ENCODE data around the gene TOP2B. TPM values are rescaled to one million over a fixed set of nuclear protein-coding genes. Genes with fewer than 3 reads are reported as not detected.

Gene TOP2B
- total RNA-seq, 1 donor from 2014 or later = 83.4 TPM

- Histone ChIP-seq H3K9me3 (no peaks in the 10 kb centered on the region), H3K36me3 (no peaks in the 10 kb centered on the region), H3K27me3 (no peaks in the 10 kb centered on the region), H3K4me3 (no peak overlapping the region), H3K27ac (no peak overlapping the region), H3K4me1 (no peaks in the 10 kb centered on the region)
- no peak for ATAC-seq
- no peak for DNase-seq
- no peak for TF ChIP-seq CTCF (IDR thresholded peaks at IDR 0.05)
- intact Hi-C loops (cut with DNase I) = no loop called here
Observed at GRCh38 chr3:25586553-25586952, 78.2 kb downstream of the TOP2B start.

DNA sequence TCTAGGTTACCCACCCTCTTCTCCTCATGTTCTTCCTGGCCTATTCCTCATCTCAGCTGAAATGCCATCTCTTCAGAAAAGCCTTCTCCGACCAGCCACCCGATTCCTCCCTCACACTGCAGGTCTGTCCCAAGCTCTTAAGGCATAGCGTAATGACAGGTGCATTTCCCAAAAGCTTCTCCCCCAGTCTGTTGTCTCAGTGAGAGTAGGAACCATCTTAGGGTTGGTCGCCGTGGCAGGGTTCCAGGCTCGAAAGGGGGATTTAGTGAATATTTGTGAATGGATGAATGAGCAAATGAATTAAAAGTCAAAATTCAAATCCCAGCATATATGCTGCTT, 78.6 kb downstream of the TOP2B start:
- no peak for ATAC-seq
- no peak for TF ChIP-seq CTCF (IDR thresholded peaks at IDR 0.05)
- DNase-seq = no peak
- Histone ChIP-seq H3K27me3 (no peaks in the 10 kb centered on the region), H3K27ac (no peak overlapping the region), H3K36me3 (no peaks in the 10 kb centered on the region), H3K9me3 (no peaks in the 10 kb centered on the region), H3K4me3 (no peak overlapping the region), H3K4me1 (no peaks in the 10 kb centered on the region)
- intact Hi-C loops (cut with DNase I) = no loop called here

DNA sequence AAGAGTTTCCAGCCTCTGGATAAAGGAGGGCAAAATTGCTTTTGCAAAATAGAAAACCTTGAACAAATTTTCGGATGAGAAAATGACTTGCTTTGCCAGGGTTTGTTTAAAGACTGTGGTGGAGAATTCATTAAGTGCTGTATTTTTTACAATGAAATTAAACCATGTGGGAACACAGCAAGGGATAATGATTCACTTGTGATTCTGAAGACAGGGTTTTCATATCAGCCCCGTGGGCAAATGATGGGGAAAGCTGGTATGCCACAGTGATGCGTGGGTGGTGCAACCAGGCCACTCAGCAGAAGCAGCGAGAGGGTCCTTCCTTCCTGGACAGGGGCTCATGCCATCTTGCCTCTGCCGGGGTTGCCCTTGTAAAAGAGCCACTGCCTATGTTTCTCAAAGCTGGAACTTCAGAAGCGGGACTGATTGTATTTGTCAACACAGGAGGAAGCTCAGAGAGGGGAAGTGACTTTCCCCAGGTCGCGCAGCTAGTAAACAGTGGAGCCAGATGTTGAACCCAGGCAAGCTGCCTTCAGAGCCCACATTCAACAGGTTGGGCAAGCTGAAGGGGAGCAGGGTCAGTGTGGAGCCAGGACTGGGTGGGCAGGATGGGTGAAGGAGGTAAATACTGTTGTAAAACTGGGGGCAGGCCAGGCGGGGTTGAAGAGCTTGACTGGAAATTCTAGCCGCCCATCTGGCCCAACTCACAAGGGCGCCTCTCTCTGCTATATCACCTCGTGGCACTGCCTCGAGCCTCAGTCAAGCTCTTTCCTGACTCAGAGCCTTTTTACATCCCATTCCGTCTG, 79.1 kb downstream of the TOP2B start:
- H3K4me1 ChIP-seq = no peaks in the 10 kb centered on the region
- no peak overlapping the region for H3K27ac ChIP-seq
- H3K27me3 ChIP-seq = no peaks in the 10 kb centered on the region
- ATAC-seq = no peak
- DNase-seq = no peak
- intact Hi-C loops (cut with DNase I) = no loop called here
- no peak for TF ChIP-seq CTCF (IDR thresholded peaks at IDR 0.05)
- no peak overlapping the region for H3K4me3 ChIP-seq
- no peaks in the 10 kb centered on the region for H3K36me3 ChIP-seq
- H3K9me3 ChIP-seq = no peaks in the 10 kb centered on the region

GRCh38 chr3:25584011-25584789, 80.5 kb downstream of the TOP2B start:
- Histone ChIP-seq H3K27me3 (no peaks in the 10 kb centered on the region), H3K36me3 (no peaks in the 10 kb centered on the region), H3K4me1 (no peaks in the 10 kb centered on the region), H3K4me3 (no peak overlapping the region), H3K9me3 (no peaks in the 10 kb centered on the region), H3K27ac (no peak overlapping the region)
- no peak for ATAC-seq
- no peak for DNase-seq
- no peak for TF ChIP-seq CTCF (IDR thresholded peaks at IDR 0.05)
- intact Hi-C loops (cut with DNase I) = no loop called here

- no peak overlapping the region for H3K4me3 ChIP-seq
- ATAC-seq (no peak), DNase-seq (no peak)
- no peak overlapping the region for H3K27ac ChIP-seq
- H3K36me3 ChIP-seq = no peaks in the 10 kb centered on the region
- no peaks in the 10 kb centered on the region for H3K4me1 ChIP-seq
- no peaks in the 10 kb centered on the region for H3K27me3 ChIP-seq
- intact Hi-C loops (cut with DNase I) = no loop called here
- H3K9me3 ChIP-seq = no peaks in the 10 kb centered on the region
- no peak for TF ChIP-seq CTCF (IDR thresholded peaks at IDR 0.05)
Observed at GRCh38 chr3:25583343-25583742, 81.4 kb downstream of the TOP2B start.

Measured in upper lobe of right lung (tissue), 1 donor.